ENCODE data around the gene TAS2R50. TPM values are rescaled to one million over a fixed set of nuclear protein-coding genes. Genes with fewer than 3 reads are reported as not detected.

Gene TAS2R50
- total and polyA plus RNA-seq, 10 of the 15 experiments (the other 5 are each of a cell fraction or from before 2014, with no cell fraction given) = 0.33 to 3.2 (median 1.6) TPM; not detected in 5

GRCh38 chr12:11022520-11022919, 35.8 kb upstream of the TAS2R50 start, which contains the start of gene TAS2R19:
Gene TAS2R19 (minus strand): TSS chr12:11022620. CDS start chr12:11022571, 49 bp downstream.
- in situ Hi-C loops (cut with MboI) = no loop called here
- CTCF ChIA-PET = interaction anchor here (1.2 kb wide), 1 partner anchor 9 kb away, joined by 3 read pairs; no protein-coding TSS in a partner anchor

DNA sequence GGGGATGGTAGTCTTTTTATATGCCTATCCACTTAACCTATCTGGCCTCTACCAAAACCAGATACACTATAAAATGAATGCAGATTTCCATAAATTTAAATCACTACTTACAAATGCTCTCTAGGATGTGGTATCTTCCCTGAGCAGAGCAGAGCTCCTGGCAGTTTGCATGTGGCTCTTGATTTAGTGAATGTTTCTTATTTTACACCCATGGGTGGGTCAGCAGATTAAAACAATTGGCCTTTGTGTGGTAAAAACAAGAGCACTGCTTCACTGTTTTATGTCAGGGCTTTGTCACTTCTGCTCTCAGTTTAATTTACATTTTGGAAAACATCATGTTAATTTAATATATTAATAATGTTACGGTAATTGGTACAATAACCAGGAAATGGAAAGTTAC, 30.2 kb upstream of the TAS2R50 start:
- no TSS peak for BruUV-seq (replicated peaks)
- Histone ChIP-seq H2AFZ (ENCODE audit: control insufficient read depth, low read depth, low read length) (no peak overlapping the region), H3K9ac (ENCODE audit: control insufficient read depth, insufficient read depth, low read length) (no peak overlapping the region), H3K4me2 (ENCODE audit: control insufficient read depth, insufficient read depth) (no peak overlapping the region), H3K27ac (ENCODE audit: control insufficient read depth, insufficient read depth) (no peak overlapping the region), H3K9me3 (replicated peaks; ENCODE audit: control insufficient read depth, insufficient read depth, low read length) (no peaks in the 10 kb centered on the region), H4K20me1 (ENCODE audit: control insufficient read depth, insufficient read depth) (no peaks in the 10 kb centered on the region), H3K4me3 (no peak overlapping the region), H3K4me1 (ENCODE audit: control insufficient read depth, insufficient read depth, low read length) (no peaks in the 10 kb centered on the region), H3K79me2 (ENCODE audit: control insufficient read depth, insufficient read depth, low read length) (no peaks in the 10 kb centered on the region), H3K27me3 (replicated peaks in 1 of 2; ENCODE audit: control insufficient read depth in 2 of 2, insufficient read depth in 2 of 2, low read length in 1 of 2) (no peaks in the 10 kb centered on the region), H3K36me3 (ENCODE audit: control insufficient read depth in 2 of 2, insufficient read depth in 2 of 2, low read length in 1 of 2) (no peaks in the 10 kb centered on the region)
- POLR2A ChIA-PET = no interaction called here
- intact Hi-C loops (cut with micrococcal nuclease; ENCODE audit: unreplicated experiment) (no loop called here), in situ Hi-C loops (cut with MboI) (loop anchor here (5.0 kb wide), 1 partner anchor 55 kb away; no protein-coding TSS in a partner anchor)
- SMC1A ChIA-PET (ENCODE audit: uncharacterized antibody, unreplicated experiment) = no interaction called here
- no peak for FAIRE-seq
- RAD21 ChIA-PET (ENCODE audit: unreplicated experiment) = no interaction called here
- CTCF ChIA-PET = no interaction called here
- no peak for ATAC-seq
- DNase-seq (ENCODE audit: low read depth, low spot score) = no peak
- 100% methylated on average over 1 of the region's 1 CpG for WGBS (ENCODE audit: insufficient coverage, insufficient replicate concordance, low lambda C conversion rate, missing lambda C conversion rate)
- TF ChIP-seq DPF2 (IDR thresholded peaks at IDR 0.05) = no peak

More at GRCh38 chr12:11022520-11022919, 35.8 kb upstream of the TAS2R50 start, which contains the start of gene TAS2R19:
- no peak for TF ChIP-seq HCFC1 (IDR thresholded peaks at IDR 0.05; ENCODE audit: low read length)
- TF ChIP-seq SMARCA5 (IDR thresholded peaks at IDR 0.05) = no peak
- TF ChIP-seq MYC (IDR thresholded peaks at IDR 0.05; ENCODE audit: insufficient read depth, insufficient read length, insufficient replicate concordance, low read length, severe bottlenecking) = no peak
- Histone ChIP-seq H3K9ac (ENCODE audit: control insufficient read depth, insufficient read depth, low read length) (no peak within 1 kb of the TSS), H3K79me2 (ENCODE audit: control insufficient read depth, insufficient read depth, low read length) (no peaks in the 10 kb centered on the region), H3K4me1 (ENCODE audit: control insufficient read depth, insufficient read depth, low read length) (no peaks in the 10 kb centered on the region), H3K4me2 (ENCODE audit: control insufficient read depth, insufficient read depth) (no peak within 1 kb of the TSS), H3K27ac (ENCODE audit: control insufficient read depth, insufficient read depth) (no peak within 1 kb of the TSS), H3K36me3 (ENCODE audit: control insufficient read depth in 2 of 2, insufficient read depth in 2 of 2, low read length in 1 of 2) (no peaks in the 10 kb centered on the region; a peak in 1 of 4 replicates), H3K4me3 (no peak within 1 kb of the TSS), H2AFZ (ENCODE audit: control insufficient read depth, low read depth, low read length) (no peak within 1 kb of the TSS), H3K9me3 (replicated peaks; ENCODE audit: control insufficient read depth, insufficient read depth, low read length) (no peaks in the 10 kb centered on the region; the same call in 1 of the 3 replicates), H4K20me1 (ENCODE audit: control insufficient read depth, insufficient read depth) (no peaks in the 10 kb centered on the region), H3K27me3 (replicated peaks in 1 of 2; ENCODE audit: control insufficient read depth in 2 of 2, insufficient read depth in 2 of 2, low read length in 1 of 2) (no peaks in the 10 kb centered on the region)
- no peak for ATAC-seq
- ChIA-PET POLR2A (no interaction called here), SMC1A (ENCODE audit: uncharacterized antibody, unreplicated experiment) (interaction anchor here (1.2 kb wide), 1 partner anchor 15 kb away, joined by 3 read pairs; no protein-coding TSS in a partner anchor), RAD21 (ENCODE audit: unreplicated experiment) (no interaction called here)
- no TSS peak for BruUV-seq (replicated peaks)
- DNase-seq (ENCODE audit: low read depth, low spot score) = no peak
- no peak for FAIRE-seq
- intact Hi-C loops (cut with micrococcal nuclease; ENCODE audit: unreplicated experiment) = no loop called here
- WGBS (ENCODE audit: insufficient coverage, insufficient replicate concordance, low lambda C conversion rate, missing lambda C conversion rate) = 100% methylated on average over 1 of the region's 1 CpG

All from GM12878 (cell line).